HG03139 (cell line): Measurements from ENCODE around the gene ADNP2.

Experiments
- ATAC-seq: cut with Tn5 transposase; IDR thresholded peaks from one replicate; pipeline ENCODE4 v1.9.1; 2021; ENCODE audit not compliant: unreplicated experiment

Gene ADNP2

DNA sequence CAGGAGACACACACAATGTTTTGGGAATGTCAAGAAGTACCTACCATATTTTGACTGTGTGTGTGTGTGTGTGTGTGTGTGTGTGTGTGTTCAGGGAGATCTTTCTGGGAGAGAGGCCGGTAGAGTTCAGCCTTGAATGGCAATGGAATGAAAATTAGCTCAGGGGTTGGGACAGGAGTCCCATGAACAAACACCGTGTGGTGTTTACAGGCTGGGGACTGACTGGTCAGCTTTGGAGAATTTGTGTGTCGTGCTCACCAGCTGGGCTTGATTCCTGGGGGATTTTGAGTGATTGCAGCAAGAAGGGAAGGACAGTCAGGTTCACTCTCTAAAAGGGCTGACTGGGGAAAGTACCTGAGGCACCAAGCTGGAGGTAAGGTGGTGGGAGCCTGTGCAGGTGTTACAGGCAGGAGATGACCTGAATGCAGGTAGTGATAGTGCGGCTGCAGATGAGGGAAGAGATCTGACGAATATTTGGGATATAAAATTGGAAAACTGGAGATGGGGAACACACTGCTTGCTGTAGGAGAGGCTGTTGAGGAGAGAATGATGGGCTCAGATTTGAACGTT is 2.5 kb upstream of the ADNP2 start:
- ATAC-seq, result no peak

DNA sequence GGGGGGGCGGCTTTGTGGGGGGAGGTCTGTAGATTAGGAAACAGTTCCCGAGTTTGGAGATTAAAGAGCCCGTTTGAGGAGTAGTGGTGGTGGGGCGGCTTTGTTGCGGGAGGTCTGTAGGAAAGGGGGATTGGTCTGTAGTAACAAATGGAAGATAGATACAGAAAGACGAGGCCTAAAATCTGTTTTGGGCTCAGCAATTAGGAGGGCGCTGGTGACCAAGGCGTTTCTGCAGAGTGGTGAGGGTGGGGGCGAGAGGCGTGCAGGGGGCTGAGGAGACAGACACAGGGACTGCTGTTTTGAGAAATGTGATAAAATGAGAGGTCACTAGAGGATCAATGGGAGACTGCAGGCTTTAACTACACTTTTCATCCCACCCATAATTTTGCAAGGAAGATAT is 1.6 kb upstream of the ADNP2 start:
- no peak for ATAC-seq

DNA sequence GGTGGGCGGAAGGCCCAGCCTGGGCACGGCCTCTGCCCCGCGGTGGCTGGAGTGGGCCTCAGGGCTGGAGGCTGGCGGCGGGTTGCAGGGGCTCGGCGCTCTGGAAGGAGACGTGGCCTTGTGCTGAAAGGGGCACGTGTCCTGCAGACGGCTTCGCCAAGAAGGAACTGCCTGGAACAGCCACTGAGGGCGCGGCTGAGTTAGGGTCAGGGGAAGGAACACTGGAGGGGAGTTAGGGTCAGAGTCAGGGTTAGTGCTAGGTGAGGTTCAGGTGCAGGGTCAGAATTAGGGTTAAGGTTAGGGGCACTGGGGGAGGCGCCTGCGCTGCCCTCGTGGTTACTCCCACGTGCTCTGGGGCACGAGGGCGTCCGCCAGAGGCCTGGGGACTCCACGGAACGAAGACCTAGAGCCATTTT is 933 bp upstream of the ADNP2 start:
- ATAC-seq, result no peak

DNA sequence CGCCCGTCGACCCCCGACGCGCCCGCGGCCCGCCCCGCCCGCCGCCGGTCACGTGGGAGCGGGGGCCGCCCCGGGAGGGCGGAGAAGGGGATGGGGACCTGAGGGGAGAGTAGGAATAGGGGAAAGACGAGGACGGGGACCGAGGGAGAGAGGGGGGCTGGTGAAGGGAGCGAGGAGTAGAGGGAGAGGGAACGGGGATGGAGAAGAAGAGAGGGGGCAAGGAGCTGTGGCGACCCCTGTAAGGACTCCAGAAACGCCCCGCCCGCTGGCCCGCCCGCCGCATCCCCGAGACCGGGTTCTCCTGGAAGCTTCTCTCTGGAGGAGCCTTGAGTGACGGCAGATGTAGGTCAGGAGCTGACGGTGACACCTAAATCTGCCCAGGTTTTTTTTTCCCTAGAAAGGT is 615 bp downstream of the ADNP2 start:
- ATAC-seq, result no peak

DNA sequence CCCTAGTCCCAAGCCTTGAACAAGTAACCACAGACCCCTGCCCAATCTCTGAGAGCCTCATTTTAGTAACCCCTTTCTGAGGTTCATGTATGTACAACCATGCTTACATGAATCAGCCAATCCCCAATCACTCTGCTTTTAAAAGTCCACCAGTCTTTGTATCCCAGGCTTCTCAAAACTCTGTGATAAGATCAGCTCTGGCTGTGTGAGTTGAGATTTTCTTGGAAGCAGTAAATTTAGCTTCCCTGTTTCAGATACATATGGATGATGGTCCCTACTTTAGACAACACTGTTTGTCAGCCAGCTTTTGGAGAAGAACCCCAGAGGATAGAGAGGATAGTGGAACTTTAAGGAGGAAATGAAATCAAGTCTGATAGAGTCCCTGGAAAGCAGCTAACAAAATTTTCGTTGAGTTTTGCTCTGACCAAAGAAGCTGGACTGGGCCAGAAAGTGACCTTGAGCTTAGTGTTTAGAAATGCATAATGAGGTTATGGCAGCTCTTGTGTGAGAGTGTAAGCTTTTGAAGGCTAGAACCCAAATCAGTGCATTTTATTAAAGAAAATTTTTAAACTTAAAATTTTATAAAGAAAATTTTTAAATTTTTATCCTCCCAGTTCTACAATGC is 3.7 kb downstream of the ADNP2 start:
- no peak for ATAC-seq

DNA sequence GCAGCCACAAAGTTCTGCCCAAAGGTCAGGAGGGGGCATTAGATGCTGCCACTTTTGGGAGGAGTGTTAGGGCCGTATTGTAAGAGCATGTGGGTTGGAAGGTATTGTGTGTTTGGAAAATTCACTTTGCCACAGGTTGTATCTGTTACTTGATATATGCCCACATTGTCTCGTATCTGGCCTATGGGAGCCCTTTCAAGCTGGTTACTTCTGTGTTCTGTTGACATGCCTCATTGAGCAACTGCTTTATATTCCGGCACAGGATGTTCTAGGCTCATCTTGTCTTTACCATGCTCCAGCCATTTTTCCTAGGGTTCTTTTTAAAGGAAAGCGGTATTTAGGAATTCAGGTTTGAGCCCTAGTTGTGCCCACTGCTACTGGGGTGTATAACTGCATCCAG is 6.0 kb downstream of the ADNP2 start:
- ATAC-seq, result no peak

DNA sequence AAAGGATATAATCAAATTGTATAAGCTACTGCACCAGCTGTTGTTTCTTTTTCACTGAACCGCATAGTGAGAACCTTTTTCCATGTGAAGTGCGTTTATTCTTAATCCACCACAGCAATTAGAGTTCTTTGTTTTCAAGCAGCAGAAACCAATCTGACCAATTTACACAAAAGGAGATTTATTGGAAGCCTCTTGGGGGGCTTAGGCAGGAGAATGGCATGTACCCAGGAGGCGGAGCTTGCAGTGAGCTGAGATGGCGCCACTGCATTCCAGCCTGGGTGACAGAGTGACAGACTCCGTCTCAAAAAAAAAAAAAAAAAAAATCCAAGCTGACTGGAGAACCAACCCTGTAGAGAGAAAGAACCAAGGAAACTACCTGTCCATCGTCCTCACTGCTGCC is 10.0 kb downstream of the ADNP2 start:
- ATAC-seq, result no peak

DNA sequence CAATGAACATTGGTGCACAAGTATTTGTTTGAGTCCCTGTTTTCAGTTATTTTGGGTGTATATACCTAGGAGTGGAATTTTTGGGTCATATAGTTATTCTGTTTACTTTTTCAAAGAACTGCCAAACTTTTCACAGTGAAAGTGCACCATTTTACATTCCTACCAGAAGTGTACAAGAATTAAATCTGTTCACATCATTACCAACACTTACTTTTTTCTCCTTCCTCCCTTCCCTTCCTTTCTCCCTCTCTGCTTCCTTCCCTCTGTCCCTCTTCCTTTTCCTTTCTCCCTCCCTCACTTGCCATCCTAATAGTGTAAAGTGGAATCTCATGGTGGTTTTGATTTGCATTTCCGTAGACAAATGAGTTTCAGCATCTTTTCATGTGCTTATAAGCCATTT is 11.9 kb downstream of the ADNP2 start:
- ATAC-seq, result no peak

DNA sequence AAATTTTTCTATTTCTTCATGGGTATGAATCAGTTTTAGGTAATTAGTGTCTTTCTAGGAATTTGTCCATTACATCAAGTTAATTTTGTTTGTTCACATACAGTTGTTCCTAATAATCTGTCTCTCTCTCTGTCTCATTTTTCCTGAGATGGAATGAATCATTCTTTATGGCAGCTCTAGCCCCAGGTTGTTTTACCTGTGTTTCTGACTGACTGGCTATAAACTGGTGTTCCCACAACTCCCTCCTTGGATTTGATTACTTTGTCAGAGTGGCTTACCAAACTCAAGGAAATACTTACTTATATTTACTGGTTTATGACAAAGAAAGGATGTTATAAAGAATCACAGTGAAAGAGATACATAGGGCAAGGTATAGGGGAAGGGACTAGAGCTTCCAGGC is 15.1 kb downstream of the ADNP2 start:
- ATAC-seq, result no peak

DNA sequence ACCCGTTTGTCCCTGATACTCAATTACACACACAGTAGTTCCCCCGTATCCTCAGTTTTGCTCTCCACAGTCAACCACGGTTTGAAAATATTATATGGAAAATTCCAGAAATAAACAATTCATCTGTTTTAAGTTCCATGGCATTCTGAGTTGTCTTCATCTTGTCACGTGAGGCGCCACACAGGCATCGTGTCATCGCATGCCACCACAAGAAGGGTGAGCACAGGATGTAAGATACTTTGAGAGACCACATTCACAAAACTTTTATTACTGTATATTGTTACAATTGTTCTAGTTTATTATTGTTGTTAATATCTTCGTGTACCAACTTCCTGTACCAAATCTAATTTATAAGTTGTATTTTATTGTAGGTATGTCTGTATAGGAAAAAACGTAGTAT is 17.7 kb downstream of the ADNP2 start:
- no peak for ATAC-seq

DNA sequence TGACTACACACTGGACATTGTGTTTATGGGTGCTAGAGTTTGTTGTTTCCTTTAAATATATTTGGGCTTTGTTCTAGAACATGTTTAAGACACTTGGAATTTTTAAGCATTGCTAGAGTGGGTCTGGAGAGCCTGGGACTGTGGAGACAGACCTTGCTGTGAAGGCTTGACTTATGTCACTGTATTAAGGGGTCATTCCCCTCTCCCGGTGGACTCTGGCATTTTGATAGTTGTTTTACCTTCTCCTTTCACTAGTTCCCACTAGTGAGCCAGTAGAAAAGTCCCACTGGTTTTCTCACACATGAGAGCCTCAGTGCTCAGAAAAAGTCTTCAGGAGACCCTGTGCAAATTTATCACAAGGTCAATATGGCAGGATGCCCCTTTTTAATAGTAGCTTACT is 18.6 kb downstream of the ADNP2 start:
- ATAC-seq, result no peak

DNA sequence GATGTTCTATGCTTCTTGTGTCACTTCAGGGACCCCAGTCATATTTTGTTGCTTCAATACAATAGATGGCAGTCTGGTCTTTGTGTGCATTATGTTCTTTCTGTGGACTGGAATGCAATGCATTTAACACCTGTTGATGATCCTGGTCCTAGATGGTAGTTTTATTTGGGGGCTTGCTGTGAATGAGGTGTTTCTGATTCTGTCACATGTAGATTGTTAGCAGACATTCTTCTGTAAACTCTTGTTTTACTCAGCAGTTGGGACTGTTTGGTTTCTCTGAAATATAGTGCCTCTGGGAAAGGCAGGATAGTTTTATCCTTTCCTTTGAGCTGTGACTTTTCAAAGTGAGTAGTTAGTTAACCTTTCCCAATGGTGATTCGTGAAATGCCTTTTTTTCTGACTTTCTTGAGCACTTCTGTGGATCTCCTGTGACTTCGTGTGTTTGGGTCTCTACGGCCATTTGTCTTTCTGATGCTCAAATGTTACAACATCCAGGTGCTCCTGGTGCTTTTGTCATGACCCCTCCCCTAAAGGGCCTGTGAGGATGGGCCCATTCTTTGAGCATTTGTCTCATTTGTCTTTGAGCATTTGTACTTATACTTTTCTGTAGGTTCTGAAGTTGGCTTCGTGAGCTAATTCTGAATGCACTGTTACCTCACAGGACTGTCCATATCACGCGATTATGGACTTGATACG is 20.8 kb downstream of the ADNP2 start:
- no peak for ATAC-seq

DNA sequence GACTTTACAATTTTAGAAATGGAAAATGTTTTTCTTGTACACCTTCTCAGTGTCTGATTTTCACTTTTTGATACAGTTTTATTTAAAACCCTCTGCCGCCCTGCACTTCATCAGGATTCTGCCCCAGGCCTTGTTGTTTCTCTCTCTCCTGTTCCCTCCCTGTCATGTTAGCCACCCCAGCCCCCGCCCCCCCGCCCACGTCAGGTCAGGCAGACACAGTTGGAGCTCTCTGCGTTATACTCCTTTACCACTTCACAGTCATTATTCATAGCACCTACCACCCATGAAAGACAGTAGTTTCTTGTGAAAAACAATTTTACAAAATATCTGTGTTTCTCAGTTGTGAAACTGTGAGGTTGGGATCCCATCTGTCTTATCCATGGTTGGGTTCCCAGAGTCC is 21.5 kb downstream of the ADNP2 start:
- no peak for ATAC-seq

DNA sequence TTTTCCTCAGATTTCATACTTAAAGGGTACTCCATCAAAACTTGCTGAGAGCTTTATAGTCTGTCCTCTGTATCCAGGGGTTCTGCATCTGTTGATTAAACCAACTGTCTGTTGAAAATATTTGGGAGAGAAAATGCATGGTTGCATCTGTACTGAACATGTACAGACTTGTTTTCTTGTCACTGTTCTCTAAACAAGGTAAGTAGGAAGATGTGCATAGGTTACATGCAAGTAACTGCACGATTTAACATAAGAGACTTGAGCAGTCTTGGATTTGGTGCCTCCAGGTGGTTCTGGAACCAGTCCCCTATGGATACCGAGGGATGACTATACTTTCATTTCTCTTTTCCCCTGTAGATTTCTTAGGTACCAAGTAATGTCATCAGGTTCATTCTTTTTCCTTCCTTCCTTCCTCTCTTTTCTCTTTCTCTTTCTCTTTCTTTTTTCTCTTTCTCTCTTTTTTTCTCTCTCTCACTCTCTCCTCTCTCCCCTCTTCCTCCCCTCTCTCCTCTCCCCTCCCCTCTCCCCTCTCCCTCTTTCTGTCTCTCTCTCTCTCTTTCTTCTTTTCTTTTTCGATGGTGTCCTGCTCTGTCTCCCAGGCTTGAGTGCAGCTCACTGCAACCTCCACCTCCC is 23.2 kb downstream of the ADNP2 start:
- ATAC-seq, result no peak

DNA sequence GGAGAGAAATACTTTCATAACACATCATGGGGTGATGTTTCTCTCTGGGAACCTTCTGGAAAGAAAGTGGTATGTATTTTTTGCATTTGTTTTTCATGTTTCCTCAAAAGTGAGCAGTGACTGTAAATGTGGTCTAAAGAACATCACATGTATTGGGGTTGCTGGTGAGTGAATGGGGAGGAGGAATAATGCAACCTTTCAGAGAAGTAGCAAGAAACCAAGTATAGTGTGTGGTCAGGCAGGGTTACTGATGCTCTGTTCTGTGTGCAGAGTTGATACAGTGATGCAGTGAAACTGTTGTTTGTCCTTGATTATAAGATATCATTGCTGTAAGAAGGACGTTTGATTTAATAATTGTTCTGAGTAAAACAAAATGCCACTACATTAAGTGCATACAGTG is 24.1 kb downstream of the ADNP2 start:
- no peak for ATAC-seq

DNA sequence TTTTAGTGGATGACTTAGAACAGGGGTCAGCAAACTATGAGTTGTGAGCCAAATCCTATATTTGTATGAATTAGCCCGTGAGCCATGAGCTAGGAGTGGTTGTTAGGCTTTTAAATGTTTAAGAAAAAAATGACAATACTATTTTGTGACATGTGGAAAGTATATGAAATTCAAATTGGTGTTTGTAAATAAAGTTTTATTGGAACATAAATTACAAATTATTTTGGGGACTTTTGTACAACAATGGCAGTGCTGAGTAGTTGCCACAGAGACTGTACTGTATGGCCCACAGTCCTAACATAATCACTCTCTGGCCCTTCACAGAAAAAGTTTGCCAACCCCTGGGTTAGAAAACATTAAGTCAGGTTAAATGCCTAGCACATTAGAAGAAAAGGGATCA is 26.1 kb downstream of the ADNP2 start:
- ATAC-seq, result no peak

DNA sequence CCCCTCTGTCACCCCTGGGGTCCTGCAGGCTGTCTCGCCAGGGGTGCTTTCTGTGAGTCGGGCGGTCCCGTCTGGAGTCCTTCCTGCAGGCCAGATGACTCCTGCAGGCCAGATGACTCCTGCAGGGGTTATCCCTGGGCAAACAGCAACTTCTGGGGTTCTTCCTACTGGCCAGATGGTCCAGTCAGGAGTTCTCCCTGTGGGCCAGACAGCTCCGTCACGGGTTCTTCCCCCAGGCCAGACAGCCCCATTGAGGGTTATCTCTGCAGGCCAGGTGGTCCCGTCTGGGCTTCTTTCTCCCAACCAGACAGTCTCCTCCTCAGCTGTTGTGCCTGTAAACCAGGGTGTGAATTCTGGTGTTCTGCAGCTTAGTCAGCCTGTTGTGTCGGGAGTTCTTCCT is 27.6 kb downstream of the ADNP2 start:
- no peak for ATAC-seq

DNA sequence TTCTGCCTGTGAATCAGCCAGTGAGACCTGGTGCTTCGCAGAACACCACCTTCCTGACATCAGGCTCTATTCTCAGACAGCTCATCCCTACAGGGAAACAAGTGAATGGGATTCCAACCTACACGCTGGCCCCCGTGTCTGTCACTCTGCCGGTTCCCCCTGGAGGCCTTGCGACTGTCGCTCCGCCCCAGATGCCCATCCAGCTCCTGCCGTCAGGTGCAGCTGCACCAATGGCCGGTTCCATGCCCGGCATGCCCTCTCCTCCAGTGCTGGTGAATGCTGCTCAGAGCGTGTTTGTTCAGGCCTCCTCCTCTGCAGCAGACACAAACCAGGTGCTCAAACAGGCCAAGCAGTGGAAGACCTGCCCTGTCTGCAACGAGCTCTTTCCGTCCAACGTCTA is 28.1 kb downstream of the ADNP2 start:
- ATAC-seq, result no peak

DNA sequence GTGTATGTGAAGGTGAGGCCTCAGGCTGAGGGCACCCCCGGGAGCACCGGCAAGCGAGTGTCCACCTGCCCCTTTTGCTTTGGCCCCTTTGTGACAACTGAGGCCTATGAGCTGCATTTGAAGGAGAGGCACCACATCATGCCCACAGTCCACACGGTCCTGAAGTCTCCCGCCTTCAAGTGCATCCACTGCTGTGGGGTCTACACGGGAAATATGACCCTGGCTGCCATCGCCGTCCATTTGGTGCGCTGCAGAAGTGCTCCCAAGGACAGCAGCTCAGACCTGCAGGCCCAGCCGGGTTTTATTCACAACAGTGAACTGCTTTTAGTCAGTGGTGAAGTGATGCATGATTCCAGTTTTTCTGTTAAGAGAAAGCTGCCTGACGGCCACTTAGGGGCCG is 28.9 kb downstream of the ADNP2 start:
- ATAC-seq, result no peak

DNA sequence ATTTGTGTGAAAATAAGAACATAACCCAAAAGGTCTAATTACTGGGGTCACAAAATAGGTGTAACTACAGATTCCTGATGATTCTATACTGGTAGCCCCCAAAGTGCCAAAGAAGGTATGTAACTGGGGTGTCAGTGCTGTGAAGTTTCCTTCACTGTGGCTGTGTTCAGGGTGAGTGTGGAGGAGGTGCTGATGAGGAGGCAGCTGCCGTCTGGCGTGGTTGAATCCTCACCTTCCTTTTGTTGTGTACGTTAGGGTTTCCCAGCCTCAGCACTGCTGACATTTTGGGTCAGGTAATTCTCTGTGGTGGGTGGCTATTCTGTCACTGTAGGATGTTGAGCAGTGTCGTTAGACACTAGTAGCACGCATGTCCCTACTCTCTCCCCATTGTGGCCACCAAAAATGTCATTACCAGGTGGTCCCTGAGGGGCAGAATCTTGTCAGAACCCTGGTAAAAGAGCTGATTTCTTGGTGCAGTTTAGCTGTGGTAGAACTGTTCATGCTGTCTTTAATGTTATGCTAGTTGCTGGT is 31.5 kb downstream of the ADNP2 start:
- ATAC-seq, result no peak

DNA sequence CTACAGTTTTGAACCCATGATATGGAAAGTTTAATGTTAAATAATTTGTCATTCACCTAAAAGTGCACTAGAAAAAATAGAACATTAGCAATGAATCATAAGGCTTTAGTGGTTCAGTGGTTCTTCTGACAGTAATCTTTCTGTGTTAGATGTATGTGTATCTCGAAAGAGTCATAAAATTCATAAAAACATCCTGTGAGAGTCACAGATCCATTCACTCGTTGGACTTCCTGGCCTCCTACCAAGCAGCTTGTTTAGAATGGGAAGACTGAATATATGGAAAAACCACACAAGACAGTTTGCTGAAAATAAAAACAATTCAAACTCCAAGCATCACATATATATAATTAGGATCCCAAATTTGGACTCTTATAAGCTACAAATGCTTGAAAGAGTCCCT is 34.8 kb downstream of the ADNP2 start:
- no peak for ATAC-seq

DNA sequence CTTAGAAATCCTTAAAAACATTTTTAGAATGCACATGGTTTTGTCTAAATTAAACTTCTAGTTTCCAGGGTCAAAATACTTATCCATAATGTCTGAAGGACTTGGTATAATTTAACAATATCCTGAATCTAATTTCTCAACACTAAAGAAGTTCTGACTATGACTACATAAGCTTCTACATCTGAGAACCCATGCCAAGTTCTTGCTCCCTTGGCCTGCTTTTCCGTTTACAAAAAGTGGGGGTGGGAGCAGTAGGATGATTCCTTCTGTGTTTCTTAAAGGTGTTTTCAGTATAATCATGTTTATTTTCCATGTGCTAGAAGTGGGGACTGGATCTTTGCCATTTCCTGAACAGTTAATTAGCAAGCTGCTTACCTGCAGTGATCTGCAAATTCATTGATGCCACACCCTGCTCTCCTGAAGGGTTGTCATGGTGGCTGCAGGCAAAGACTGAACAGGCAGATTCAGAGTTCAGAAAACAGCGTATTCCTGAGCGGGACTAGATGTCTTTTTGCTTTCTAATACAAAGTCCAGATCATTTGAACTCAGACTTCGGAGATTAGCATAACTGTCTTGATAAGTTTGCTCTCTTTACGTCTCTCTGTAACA is 36.2 kb downstream of the ADNP2 start:
- no peak for ATAC-seq
